ENCODE data around the gene FERMT2. TPM values are rescaled to one million over a fixed set of nuclear protein-coding genes. Genes with fewer than 3 reads are reported as not detected.

Gene FERMT2
- polyA plus RNA-seq, 1 donor (not counting 4 experiments of a cell fraction or from before 2014, with no cell fraction given), result 19.6 TPM

DNA sequence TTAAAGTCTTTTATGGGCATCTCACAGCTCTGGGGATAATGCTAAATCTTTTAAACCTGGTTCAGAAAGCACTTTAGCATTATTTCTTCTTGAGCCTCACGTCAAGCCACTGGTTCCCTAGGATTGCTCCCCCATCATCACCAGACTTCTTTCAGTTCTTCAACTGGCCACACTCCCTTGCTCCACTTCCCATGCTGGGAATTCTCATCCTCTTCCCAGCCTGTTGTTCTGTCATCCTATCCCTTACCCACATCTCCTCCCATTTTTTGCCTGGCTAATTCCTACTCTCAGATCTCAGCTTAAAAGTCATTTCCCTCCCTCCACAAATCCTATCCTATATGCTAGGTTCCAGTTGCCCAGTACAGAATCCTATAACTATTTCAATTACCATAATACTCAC, 14.4 kb downstream of the FERMT2 start:
- dilution Hi-C loops (cut with MboI; ENCODE audit: extremely low pct_ligation_motif_present, low sequenced_read_pairs), result no loop called here
- TF ChIP-seq CTCF (optimal IDR thresholded peaks at IDR 0.05 in 1 of 3, IDR thresholded peaks at IDR 0.05 in 1 of 3, conservative IDR thresholded peaks at IDR 0.05 in 1 of 3; ENCODE audit: extremely low read depth in 1 of 3, insufficient read depth in 2 of 3, low read length in 3 of 3), result no peak
- no peak for TF ChIP-seq EZH2 (IDR thresholded peaks at IDR 0.05; ENCODE audit: low read length)
- Histone ChIP-seq H3K9ac (ENCODE audit: control insufficient read depth, extremely low read depth, insufficient read depth, low read length) (no peak overlapping the region), H3K27ac (ENCODE audit: control insufficient read depth, insufficient read depth, low read length) (no peak overlapping the region), H4K20me1 (ENCODE audit: control insufficient read depth, extremely low read depth, insufficient read depth, low read length) (no peaks in the 10 kb centered on the region), H3K4me1 (ENCODE audit: control insufficient read depth, extremely low read depth, insufficient read depth, low read length) (no peaks in the 10 kb centered on the region), H3K9me3 (ENCODE audit: control insufficient read depth, low read depth, low read length) (no peaks in the 10 kb centered on the region), H3K27me3 (ENCODE audit: control insufficient read depth, extremely low read depth, insufficient read depth, low read length) (no peaks in the 10 kb centered on the region), H3K79me2 (ENCODE audit: control insufficient read depth, insufficient read depth, low read length) (no peaks in the 10 kb centered on the region), H3K4me3 (ENCODE audit: control insufficient read depth in 2 of 3, extremely low read depth in 1 of 3, insufficient read depth in 2 of 3, low read depth in 1 of 3, low read length in 3 of 3) (no peak overlapping the region), H3K4me2 (ENCODE audit: control insufficient read depth, extremely low read depth, insufficient read depth, low read depth, low read length) (no peak overlapping the region), H2AFZ (ENCODE audit: control insufficient read depth, low read length) (no peak overlapping the region), H3K36me3 (ENCODE audit: control insufficient read depth in 2 of 2, extremely low read depth in 1 of 2, insufficient read depth in 2 of 2, low read length in 2 of 2) (no peaks in the 10 kb centered on the region), H3K9me1 (ENCODE audit: control insufficient read depth, extremely low read depth, insufficient read depth, low read length) (no peaks in the 10 kb centered on the region)
- DNase-seq (ENCODE audit: low read depth, low spot score), result no peak
- FAIRE-seq, result no peak

DNA sequence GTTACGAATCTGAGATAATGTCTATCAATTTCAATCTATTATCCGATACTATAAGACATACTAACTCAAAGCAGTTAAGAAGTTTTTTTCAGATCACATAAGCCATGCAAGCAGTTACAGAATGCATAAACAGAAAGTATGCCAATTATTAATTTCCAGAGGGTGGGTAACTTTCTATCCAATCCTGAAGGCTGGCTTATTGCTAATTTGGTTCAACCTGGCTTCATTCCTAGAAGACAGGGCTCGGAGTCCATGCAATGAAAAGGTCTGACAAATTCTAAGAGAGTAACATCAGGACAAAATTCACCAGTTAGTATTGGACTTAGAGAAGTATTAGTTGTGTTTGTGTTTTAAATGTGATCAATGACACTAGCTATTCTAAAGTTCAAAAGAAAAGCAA, 15.0 kb downstream of the FERMT2 start:
- DNase-seq (ENCODE audit: low read depth, low spot score) (no peak), FAIRE-seq (no peak)
- H3K4me3 ChIP-seq (ENCODE audit: control insufficient read depth in 2 of 3, extremely low read depth in 1 of 3, insufficient read depth in 2 of 3, low read depth in 1 of 3, low read length in 3 of 3), result no peak overlapping the region
- H2AFZ ChIP-seq (ENCODE audit: control insufficient read depth, low read length), result no peak overlapping the region
- no peaks in the 10 kb centered on the region for H3K9me3 ChIP-seq (ENCODE audit: control insufficient read depth, low read depth, low read length)
- no peaks in the 10 kb centered on the region for H3K9me1 ChIP-seq (ENCODE audit: control insufficient read depth, extremely low read depth, insufficient read depth, low read length)
- H3K79me2 ChIP-seq (ENCODE audit: control insufficient read depth, insufficient read depth, low read length), result no peaks in the 10 kb centered on the region
- H3K27me3 ChIP-seq (ENCODE audit: control insufficient read depth, extremely low read depth, insufficient read depth, low read length), result no peaks in the 10 kb centered on the region
- H3K4me2 ChIP-seq (ENCODE audit: control insufficient read depth, extremely low read depth, insufficient read depth, low read depth, low read length), result no peak overlapping the region
- H3K36me3 ChIP-seq (ENCODE audit: control insufficient read depth in 2 of 2, extremely low read depth in 1 of 2, insufficient read depth in 2 of 2, low read length in 2 of 2), result no peaks in the 10 kb centered on the region
- no peaks in the 10 kb centered on the region for H3K4me1 ChIP-seq (ENCODE audit: control insufficient read depth, extremely low read depth, insufficient read depth, low read length)
- no peak overlapping the region for H3K9ac ChIP-seq (ENCODE audit: control insufficient read depth, extremely low read depth, insufficient read depth, low read length)
- no peaks in the 10 kb centered on the region for H4K20me1 ChIP-seq (ENCODE audit: control insufficient read depth, extremely low read depth, insufficient read depth, low read length)
- TF ChIP-seq EZH2 (IDR thresholded peaks at IDR 0.05; ENCODE audit: low read length), result no peak
- no peak for TF ChIP-seq CTCF (optimal IDR thresholded peaks at IDR 0.05 in 1 of 3, IDR thresholded peaks at IDR 0.05 in 1 of 3, conservative IDR thresholded peaks at IDR 0.05 in 1 of 3; ENCODE audit: extremely low read depth in 1 of 3, insufficient read depth in 2 of 3, low read length in 3 of 3)
- H3K27ac ChIP-seq (ENCODE audit: control insufficient read depth, insufficient read depth, low read length), result no peak overlapping the region
- dilution Hi-C loops (cut with MboI; ENCODE audit: extremely low pct_ligation_motif_present, low sequenced_read_pairs), result no loop called here
